H1 (cell line): ENCODE data around the gene BTN2A1. TPM values are rescaled to one million over a fixed set of nuclear protein-coding genes. Genes with fewer than 3 reads are reported as not detected.

Source experiments
- HDAC6 ChIP-seq: IDR thresholded peaks from one replicate; pipeline ENCODE4 v1.7.1; 2012; ENCODE audit warnings: low read depth, mild to moderate bottlenecking, inconsistent platforms, low read length, moderate library complexity
- NRF1 ChIP-seq: IDR thresholded peaks from 2 replicates; pipeline ENCODE4 v1.6.1; 2011; ENCODE audit warnings: mild to moderate bottlenecking, low read depth, low read length, improper control_type of control experiment
- RBBP5 ChIP-seq: IDR thresholded peaks from 2 replicates; pipeline ENCODE4 v1.7.1; 2012; ENCODE audit warnings: low read depth, mild to moderate bottlenecking, inconsistent platforms, low read length, moderate library complexity, borderline replicate concordance
- RFX5 ChIP-seq: IDR thresholded peaks from 2 replicates; pipeline ENCODE4 v1.6.1; 2011; ENCODE audit warnings: low read depth, low read length, improper control_type of control experiment, borderline replicate concordance
- SAP30 ChIP-seq: fragments of 300-600 bp; sonication (generic); IDR thresholded peaks from 2 replicates; pipeline ENCODE4 v1.7.1; 2012; ENCODE audit warnings: low read length, moderate library complexity, mild to moderate bottlenecking, inconsistent platforms; ENCODE audit not compliant: insufficient read depth, insufficient replicate concordance
- polyA plus RNA-seq, 7 experiments: library from polyadenylated mRNA; depleted of rRNA in 3 of 7; stranded (reverse) in 5 of 7; unstranded in 2 of 7; fragments of >200 nt in 5 of 7; fragments of 200-250 nt in 2 of 7; gene quantifications; 1 replicate in 5 of 7; 2 replicates in 1 of 7; 4 replicates in 1 of 7; pipeline versions ENCODE4 v1.2.1 to v1.2.3, GENCODE V29; 2011 to 2013; ENCODE audit warnings: missing spikeins in 2 of 7, mixed read lengths in 2 of 7
- total RNA-seq: library from RNA; stranded (reverse); fragmentation: NEBNext Ultra II Directional; extraction: Animal tissue kit (Norgen Biotek cat#: 25700); gene quantifications from 2 replicates; pipeline ENCODE4 v1.2.1, GENCODE V29; 2021
- TF ChIP-seq, protein P1 (sequence below): fragments of 300-600 bp; sonication (generic); IDR thresholded peaks from 2 replicates; pipeline ENCODE4 v1.7.1; 2012; ENCODE audit warnings: low read length, moderate library complexity, mild to moderate bottlenecking, inconsistent platforms; ENCODE audit not compliant: insufficient replicate concordance
- TF ChIP-seq, protein P2 (sequence below), 3 experiments: IDR thresholded peaks; 1 replicate in 2 of 3; 2 replicates in 1 of 3; pipeline versions ENCODE4 v1.5.1 to v1.6.1; 2011; ENCODE audit warnings: low read length in 3 of 3, mild to moderate bottlenecking in 3 of 3, inconsistent platforms in 2 of 3, low read depth in 1 of 3, moderate library complexity in 1 of 3; ENCODE audit not compliant: insufficient read depth in 1 of 3; ENCODE audit errors: control extremely low read depth in 1 of 3

The BTN2A1 gene
- total and polyA plus RNA-seq, 2 of the 8 experiments (the other 6 are each of a cell fraction or from before 2014, with no cell fraction given), result 8.7 to 11.0 TPM

DNA sequence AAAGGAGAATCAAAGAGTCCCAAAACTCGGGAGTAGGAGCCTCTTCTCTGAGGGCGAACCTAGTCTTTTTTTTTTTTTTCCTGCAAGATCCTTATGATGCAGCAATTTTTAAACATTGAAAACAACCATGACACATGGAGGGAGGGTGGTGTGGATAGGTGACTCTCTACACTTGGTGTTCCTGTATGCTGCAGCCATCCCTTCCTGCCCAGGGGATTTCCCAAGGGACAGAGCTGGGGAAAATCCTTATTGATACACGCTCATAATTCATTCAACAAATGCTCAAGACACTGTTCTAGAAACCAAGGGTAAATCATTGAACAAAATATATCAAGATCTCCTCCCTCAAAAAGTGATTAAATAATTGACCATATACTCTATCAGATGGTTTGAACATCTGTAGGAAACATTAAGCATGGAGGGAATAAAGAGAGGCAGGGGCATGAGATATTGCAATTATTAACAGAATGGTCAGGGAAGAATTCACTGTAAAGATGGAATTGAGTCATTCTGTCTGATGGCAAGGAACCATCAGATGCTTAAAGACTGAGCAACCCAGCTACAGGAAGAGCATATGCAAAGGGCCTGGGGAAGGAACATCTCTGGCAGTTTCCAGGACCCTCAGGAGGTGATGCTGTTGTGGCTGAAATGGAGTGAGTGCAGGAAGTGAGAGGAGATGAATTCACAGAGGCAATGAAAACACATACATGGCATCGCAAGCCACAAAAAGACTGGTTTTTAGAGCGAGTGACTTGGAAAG is 30.9 kb upstream of the BTN2A1 start (continued):
- TF ChIP-seq, protein P1, sequence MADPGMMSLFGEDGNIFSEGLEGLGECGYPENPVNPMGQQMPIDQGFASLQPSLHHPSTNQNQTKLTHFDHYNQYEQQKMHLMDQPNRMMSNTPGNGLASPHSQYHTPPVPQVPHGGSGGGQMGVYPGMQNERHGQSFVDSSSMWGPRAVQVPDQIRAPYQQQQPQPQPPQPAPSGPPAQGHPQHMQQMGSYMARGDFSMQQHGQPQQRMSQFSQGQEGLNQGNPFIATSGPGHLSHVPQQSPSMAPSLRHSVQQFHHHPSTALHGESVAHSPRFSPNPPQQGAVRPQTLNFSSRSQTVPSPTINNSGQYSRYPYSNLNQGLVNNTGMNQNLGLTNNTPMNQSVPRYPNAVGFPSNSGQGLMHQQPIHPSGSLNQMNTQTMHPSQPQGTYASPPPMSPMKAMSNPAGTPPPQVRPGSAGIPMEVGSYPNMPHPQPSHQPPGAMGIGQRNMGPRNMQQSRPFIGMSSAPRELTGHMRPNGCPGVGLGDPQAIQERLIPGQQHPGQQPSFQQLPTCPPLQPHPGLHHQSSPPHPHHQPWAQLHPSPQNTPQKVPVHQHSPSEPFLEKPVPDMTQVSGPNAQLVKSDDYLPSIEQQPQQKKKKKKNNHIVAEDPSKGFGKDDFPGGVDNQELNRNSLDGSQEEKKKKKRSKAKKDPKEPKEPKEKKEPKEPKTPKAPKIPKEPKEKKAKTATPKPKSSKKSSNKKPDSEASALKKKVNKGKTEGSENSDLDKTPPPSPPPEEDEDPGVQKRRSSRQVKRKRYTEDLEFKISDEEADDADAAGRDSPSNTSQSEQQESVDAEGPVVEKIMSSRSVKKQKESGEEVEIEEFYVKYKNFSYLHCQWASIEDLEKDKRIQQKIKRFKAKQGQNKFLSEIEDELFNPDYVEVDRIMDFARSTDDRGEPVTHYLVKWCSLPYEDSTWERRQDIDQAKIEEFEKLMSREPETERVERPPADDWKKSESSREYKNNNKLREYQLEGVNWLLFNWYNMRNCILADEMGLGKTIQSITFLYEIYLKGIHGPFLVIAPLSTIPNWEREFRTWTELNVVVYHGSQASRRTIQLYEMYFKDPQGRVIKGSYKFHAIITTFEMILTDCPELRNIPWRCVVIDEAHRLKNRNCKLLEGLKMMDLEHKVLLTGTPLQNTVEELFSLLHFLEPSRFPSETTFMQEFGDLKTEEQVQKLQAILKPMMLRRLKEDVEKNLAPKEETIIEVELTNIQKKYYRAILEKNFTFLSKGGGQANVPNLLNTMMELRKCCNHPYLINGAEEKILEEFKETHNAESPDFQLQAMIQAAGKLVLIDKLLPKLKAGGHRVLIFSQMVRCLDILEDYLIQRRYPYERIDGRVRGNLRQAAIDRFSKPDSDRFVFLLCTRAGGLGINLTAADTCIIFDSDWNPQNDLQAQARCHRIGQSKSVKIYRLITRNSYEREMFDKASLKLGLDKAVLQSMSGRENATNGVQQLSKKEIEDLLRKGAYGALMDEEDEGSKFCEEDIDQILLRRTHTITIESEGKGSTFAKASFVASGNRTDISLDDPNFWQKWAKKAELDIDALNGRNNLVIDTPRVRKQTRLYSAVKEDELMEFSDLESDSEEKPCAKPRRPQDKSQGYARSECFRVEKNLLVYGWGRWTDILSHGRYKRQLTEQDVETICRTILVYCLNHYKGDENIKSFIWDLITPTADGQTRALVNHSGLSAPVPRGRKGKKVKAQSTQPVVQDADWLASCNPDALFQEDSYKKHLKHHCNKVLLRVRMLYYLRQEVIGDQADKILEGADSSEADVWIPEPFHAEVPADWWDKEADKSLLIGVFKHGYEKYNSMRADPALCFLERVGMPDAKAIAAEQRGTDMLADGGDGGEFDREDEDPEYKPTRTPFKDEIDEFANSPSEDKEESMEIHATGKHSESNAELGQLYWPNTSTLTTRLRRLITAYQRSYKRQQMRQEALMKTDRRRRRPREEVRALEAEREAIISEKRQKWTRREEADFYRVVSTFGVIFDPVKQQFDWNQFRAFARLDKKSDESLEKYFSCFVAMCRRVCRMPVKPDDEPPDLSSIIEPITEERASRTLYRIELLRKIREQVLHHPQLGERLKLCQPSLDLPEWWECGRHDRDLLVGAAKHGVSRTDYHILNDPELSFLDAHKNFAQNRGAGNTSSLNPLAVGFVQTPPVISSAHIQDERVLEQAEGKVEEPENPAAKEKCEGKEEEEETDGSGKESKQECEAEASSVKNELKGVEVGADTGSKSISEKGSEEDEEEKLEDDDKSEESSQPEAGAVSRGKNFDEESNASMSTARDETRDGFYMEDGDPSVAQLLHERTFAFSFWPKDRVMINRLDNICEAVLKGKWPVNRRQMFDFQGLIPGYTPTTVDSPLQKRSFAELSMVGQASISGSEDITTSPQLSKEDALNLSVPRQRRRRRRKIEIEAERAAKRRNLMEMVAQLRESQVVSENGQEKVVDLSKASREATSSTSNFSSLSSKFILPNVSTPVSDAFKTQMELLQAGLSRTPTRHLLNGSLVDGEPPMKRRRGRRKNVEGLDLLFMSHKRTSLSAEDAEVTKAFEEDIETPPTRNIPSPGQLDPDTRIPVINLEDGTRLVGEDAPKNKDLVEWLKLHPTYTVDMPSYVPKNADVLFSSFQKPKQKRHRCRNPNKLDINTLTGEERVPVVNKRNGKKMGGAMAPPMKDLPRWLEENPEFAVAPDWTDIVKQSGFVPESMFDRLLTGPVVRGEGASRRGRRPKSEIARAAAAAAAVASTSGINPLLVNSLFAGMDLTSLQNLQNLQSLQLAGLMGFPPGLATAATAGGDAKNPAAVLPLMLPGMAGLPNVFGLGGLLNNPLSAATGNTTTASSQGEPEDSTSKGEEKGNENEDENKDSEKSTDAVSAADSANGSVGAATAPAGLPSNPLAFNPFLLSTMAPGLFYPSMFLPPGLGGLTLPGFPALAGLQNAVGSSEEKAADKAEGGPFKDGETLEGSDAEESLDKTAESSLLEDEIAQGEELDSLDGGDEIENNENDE, result no peak
- no peak for TF ChIP-seq SAP30
- TF ChIP-seq RBBP5, result no peak
- TF ChIP-seq HDAC6, result no peak
- no peak for TF ChIP-seq RFX5
- no peak for TF ChIP-seq NRF1
- TF ChIP-seq, protein P2, sequence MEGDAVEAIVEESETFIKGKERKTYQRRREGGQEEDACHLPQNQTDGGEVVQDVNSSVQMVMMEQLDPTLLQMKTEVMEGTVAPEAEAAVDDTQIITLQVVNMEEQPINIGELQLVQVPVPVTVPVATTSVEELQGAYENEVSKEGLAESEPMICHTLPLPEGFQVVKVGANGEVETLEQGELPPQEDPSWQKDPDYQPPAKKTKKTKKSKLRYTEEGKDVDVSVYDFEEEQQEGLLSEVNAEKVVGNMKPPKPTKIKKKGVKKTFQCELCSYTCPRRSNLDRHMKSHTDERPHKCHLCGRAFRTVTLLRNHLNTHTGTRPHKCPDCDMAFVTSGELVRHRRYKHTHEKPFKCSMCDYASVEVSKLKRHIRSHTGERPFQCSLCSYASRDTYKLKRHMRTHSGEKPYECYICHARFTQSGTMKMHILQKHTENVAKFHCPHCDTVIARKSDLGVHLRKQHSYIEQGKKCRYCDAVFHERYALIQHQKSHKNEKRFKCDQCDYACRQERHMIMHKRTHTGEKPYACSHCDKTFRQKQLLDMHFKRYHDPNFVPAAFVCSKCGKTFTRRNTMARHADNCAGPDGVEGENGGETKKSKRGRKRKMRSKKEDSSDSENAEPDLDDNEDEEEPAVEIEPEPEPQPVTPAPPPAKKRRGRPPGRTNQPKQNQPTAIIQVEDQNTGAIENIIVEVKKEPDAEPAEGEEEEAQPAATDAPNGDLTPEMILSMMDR (IDR thresholded peaks at IDR 0.05; ENCODE audit: control extremely low read depth in 1 of 3, insufficient read depth in 1 of 3, low read depth in 1 of 3, low read length in 3 of 3), result no peak
